GM21825 (cell line): ENCODE measurements around the gene DUSP9.

Source experiments
- ATAC-seq: cut with Tn5 transposase; IDR thresholded peaks from one replicate; pipeline ENCODE4 v1.9.1; 2021; ENCODE audit warnings: mild to moderate bottlenecking, moderate library complexity; ENCODE audit not compliant: unreplicated experiment

The DUSP9 gene

GRCh38 chrX:153621949-153622598 lies 24.9 kb upstream of the DUSP9 start:
- no peak for ATAC-seq

- no peak for ATAC-seq
These were observed 24.2 kb upstream of the DUSP9 start for GRCh38 chrX:153622661-153623309.

DNA sequence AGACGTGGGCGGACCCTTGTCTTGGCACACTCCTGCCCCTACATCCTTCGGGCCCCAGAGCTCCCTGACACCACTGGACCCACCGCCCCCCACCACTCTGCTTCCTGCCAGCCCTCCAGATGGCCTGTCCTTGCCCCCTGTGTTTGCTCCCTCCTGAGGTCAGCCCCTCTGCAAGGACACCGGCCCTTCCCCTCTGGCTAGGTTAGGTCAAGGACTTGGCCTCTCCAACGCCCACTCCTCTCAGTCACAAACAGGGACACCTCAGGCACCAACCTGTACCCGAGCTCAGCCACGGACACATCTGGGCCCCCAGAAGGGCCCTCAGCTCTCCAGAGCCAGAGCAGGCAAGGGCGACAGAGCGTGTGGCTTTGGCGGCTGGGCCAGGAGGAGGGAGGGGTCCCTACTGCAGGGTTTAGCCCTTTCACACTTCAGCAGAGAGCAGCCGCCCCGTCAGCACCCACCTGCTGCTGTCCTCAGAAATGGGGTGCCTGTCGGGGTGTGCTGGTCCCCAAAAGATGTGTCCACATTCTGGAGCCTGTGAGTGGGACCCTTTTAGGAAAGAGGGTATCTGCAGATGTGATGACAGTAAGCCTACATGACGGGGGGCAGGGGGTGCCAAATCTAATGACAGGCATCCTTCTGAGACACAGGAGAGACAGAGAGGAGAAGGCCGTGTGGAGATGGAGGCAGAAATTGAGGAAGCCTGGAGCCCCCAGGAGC lies 23.5 kb upstream of the DUSP9 start:
- ATAC-seq: no peak

GRCh38 chrX:153624196-153625091 lies 22.6 kb upstream of the DUSP9 start:
- ATAC-seq: no peak

GRCh38 chrX:153625271-153626024 lies 21.6 kb upstream of the DUSP9 start:
- ATAC-seq: no peak

DNA sequence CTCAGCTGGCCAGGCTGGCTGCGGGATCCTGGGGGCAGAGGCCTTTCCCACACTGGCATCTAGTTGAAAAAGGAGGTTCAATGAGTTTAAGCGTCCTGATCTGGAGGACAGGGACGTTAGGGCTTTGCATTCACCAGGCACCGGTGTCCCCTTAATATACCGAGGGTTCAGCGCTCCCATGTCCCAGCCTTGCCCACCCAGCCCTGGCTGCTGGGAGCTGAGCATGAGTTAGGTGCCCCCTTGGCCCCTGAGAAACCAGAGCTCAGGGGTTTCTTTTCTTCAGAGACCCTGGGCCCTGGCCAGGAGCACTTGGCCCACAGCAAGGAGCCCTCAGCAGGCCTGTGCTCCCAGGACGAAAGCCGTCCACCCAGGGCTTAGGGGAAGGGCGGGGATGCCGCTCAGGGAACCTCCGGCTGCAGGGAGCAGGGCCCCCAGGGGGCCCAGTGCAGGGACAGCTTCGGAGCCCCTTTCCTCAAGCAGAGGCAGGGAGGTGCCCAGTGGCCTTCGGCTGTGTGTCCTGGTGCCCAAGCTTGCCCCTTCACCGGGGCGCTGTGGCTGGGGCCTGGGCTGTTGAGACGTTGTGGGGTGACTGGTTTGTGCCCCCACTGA lies 20.9 kb upstream of the DUSP9 start:
- no peak for ATAC-seq

DNA sequence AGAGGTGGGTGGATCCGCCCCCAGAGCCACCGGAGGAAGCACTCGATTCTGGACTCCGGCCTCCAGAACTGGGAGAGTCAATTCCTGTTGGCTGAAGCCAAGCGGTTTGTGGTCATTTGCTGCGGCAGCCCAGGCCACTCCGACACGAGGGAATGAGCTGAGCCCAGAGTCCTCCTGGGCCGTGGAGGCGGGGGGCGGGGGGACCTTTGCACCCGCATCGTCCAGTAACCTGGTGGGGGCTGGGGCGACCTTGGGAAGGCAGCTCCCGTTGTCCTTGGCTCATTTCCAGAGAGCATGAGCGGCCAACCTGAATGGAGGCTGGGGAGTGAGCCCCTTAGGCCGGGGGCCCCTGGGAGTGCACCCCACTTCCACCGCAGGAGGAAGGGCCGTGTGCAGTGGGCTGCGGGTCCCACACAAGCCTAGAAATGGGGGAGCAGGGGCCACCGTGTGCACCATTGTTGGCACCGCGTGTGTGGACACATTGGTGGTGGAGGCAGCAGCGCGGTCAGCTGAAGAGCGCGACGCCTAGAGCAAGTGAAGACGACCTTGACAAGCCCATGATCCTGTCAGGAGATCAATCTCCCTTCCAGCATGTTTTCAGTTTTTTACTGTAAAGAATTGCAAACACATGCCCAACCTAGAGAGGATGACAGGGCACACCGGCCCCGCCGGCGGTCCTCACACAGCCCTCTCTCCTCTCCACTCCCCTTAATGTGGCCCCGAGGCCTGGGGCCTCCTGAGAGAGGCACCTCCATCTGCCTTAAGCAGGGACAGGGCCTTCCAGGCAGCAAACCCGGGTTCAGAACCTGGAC lies 19.9 kb upstream of the DUSP9 start:
- no peak for ATAC-seq

- ATAC-seq: no peak
These were observed 19.3 kb upstream of the DUSP9 start for GRCh38 chrX:153627675-153628111.

DNA sequence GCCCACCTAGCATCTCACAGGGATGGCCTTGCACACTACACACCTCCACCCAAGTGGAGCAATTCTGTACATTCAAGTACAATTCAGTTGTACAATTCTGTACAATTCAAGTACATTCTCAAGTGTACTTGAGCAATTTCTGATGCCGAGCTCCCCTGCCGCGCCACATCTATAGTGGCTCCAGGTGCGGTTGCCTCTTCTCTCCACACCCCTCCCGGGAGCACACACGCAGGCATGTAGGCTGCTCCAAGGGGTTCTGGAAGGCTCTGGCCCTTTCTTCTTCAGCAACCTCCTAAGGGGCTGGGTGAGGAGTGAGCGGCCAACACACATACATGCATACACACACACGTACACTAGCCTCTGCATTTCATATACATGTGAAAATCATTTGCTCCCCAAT lies 18.9 kb upstream of the DUSP9 start:
- ATAC-seq: no peak

GRCh38 chrX:153628665-153629064 lies 18.3 kb upstream of the DUSP9 start:
- no peak for ATAC-seq

DNA sequence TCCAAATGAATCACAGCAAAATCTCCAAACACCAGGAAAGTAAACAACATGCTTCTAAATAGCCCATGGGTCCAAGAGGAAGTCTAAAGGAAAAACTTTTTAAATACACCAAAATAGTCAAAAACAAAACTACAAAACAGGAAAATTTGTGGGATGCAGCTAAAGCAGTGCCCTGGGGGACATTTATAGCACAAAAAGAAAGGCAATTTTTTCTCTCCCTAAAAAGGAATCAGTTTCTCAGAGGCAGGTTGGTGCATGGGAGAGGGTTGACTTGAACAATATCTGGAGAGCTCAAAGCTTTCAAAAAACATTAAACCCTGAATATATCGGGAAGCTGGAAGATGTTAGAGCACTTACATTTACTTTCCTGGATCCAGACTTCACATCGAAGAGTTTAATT lies 15.7 kb upstream of the DUSP9 start:
- no peak for ATAC-seq

DNA sequence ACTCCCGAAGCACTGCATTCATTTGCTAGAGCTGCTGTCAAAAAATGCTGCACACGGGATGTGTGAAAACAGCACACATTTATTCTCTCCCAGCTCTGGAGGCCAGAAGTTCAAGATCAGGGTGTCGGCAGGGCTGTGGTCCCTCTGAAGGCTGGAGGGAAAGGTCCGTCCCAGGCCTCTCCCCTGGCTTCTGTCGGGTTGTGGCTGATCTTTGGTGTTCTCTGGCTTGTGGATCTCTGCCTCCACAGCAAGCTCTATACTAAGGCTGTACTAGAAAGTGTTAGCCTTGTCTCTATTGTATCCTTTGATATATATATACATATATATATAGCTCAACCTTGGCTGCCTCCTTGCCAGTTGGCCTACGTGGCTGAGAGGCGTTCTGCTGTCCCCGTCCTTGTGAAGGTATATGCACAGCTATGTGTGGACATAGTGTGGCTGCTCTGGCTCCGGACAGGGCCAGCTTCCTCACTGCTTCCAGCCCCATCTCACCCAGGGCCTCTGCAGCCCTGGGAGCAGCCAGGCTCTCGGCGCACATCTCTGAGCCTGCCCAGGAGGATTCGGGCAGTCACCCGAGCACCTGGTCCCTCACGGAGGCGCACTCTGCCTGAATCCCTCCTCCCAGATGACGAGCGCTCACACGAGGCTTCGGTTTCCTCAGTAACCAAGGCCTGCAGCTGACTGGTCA lies 15.0 kb upstream of the DUSP9 start:
- no peak for ATAC-seq

- no peak for ATAC-seq
These were observed 14.4 kb upstream of the DUSP9 start for GRCh38 chrX:153632595-153632946.

DNA sequence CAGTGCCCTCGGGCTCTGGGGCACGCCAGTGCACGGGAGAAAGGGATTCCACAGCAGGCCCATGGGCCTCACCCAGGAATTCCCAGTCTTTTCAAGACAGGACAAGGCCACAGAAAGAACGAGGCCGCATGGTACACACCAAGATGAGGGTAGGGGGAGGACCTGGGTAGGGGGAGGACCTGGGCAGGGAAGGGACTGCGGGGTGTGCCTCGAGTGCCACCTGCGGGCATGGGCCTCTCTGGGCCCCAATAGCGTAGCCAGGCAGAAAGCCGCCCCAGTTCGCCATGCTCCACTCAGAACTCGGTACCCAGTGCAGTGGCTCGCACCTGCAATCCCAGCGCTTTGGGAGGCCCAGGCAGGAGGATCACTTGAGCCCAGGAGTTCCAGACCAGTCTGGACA lies 14.0 kb upstream of the DUSP9 start:
- no peak for ATAC-seq

DNA sequence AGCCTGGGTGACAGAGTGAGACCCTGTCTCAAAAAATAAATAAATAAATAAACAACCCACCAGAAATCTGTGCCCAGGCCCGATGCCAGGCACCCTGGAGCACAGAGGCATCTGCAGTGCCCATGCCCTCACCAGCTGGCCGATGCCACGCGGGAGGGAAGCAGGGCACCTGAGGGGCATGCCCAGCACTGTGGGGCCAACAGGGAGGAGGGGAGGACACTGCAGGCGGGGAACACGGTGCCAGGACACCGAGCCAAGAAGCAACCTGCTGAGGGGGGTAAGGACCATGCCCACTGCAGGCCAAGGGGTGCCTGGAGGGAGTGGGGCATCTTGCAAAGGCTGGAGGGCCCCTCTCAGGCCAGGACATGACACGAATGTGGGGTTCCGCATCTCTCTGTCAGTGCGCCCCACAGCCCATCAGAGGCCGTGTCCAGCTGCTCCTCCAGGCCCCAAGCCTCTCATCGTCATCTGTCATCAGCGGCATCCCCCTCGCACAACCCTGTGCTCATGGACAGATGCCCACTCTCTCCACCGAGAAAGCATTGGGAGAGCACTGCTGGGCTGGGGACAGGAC lies 13.3 kb upstream of the DUSP9 start:
- ATAC-seq: no peak

DNA sequence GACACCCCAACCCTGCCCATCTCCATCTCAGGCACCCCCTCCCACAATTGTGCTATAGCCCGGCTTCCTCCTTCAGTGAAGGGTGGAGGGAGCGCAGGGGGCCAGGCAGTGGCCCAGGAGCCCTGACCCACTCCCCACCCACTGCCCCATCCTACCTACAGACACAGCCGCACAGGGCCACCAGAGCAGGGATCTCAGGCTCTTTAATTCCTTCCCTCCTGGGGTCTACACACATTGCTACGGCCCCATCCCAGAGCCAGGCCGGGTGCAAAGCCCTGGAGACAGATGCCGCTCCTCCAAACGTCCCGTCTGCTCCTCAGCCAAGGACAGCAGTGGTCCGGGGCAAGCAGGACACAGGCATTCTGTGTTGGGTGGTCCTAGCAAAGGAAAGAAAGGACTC lies 12.8 kb upstream of the DUSP9 start:
- no peak for ATAC-seq

- ATAC-seq: no peak
These were observed 12.2 kb upstream of the DUSP9 start for GRCh38 chrX:153634832-153635231.

GRCh38 chrX:153635388-153635787 lies 11.6 kb upstream of the DUSP9 start:
- no peak for ATAC-seq
